Measurements from ENCODE around the gene MTFR2.

The MTFR2 gene

GRCh38 chr6:136184738-136185137 lies 65.4 kb downstream of the MTFR2 start:
- no peak for DNase-seq (ENCODE audit: low read depth)

GRCh38 chr6:136181861-136182260 lies 68.2 kb downstream of the MTFR2 start:
- no peak for DNase-seq (ENCODE audit: low read depth)

GRCh38 chr6:136181512-136181833 lies 68.6 kb downstream of the MTFR2 start:
- no peak for DNase-seq (ENCODE audit: low read depth)
